ENCODE data around the gene RAB3GAP1.

Gene RAB3GAP1

DNA sequence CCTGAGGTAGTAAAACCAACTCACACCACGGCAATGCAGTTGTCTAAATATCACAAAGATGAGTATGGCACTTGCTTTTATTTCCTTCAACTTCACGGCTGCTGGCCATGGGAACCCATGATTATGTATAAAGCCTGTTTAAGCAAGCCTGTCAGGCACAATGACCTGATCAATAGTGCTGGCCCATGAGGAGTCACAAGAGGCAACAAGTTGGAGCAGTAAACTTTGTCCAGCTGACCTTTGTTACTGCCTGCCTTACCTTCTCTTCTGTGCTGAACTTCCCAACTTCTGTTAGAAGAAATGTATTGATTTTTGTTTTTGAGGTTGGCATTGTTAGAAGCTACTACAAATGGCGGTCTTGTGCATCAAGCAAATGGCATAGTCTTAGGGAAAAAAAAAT is 151.9 kb downstream of the RAB3GAP1 start:
- intact Hi-C loops (cut with micrococcal nuclease), result no loop called here
- no peak overlapping the region for H3K4me3 Mint-ChIP-seq
- H3K9me3 Mint-ChIP-seq, result no peaks in the 10 kb centered on the region
- H3K27ac Mint-ChIP-seq, result no peak overlapping the region
- H3K4me1 Mint-ChIP-seq (ENCODE audit: low read depth), result no peaks in the 10 kb centered on the region
- H3K27me3 Mint-ChIP-seq, result no peaks in the 10 kb centered on the region
- H3K36me3 Mint-ChIP-seq (ENCODE audit: low read depth), result no peaks in the 10 kb centered on the region

DNA sequence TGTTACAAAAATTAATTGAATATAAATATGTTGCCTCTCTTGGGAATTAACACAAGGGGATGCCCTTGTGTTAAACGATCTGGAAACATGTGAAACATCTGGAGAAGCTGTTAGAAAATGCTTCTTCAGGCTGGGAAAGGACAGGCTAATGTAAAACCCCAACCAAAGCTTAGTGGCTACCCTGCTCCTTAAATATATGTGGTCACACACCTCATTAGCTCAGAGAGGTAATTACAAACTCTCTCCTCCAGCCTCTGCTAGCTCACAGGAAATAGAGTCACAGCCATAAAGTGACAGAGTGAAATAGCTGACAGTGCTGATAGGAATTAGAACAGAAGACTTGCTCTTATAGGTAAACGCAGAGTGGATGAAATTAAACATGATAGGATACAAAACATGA is 155.9 kb downstream of the RAB3GAP1 start:
- Mint-ChIP-seq H3K4me3 (no peak overlapping the region), H3K27me3 (no peaks in the 10 kb centered on the region), H3K27ac (no peak overlapping the region), H3K9me3 (no peaks in the 10 kb centered on the region), H3K4me1 (ENCODE audit: low read depth) (no peaks in the 10 kb centered on the region), H3K36me3 (ENCODE audit: low read depth) (no peaks in the 10 kb centered on the region)
- intact Hi-C loops (cut with micrococcal nuclease), result no loop called here

DNA sequence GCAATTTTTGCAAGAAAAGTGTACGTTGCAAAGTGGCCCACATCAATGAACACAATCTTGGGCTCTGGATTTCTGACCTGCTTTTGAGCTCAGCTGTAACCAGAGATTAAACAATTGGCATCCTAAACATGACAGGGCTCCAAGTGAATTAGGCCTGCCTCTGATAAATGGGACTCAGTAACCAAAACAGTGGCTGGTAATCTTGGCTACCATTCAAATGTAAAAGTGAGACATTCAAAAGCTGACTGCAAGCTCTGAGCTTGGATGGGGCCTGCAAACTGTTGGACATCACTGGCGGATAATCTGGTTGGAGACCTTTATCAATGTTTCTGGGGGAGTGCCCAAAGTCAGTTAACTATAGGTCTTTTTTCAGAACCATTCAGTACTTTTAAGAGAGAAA is 160.7 kb downstream of the RAB3GAP1 start:
- Mint-ChIP-seq H3K9me3 (no peaks in the 10 kb centered on the region), H3K4me3 (no peak overlapping the region), H3K36me3 (ENCODE audit: low read depth) (no peaks in the 10 kb centered on the region), H3K4me1 (ENCODE audit: low read depth) (no peaks in the 10 kb centered on the region), H3K27ac (no peak overlapping the region), H3K27me3 (no peaks in the 10 kb centered on the region)
- intact Hi-C loops (cut with micrococcal nuclease), result no loop called here

DNA sequence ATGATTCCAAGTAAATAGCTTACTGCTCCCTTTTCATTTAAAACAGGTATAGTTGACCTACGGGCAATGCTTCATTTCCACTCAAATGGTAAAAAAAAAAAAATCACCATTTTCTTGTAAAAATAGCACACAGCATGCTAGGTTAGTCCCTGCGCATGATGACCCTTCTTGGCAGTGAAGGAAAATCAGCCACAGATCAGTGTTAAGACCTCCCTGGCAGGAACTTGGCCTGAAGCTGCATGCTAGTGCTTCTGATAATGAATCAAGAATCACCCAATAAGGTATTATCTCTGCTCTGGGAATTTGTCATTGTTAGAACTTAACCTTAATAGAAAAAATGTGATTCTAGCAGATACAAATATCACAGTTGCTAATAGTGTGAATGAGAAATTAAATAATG is 166.3 kb downstream of the RAB3GAP1 start:
- Mint-ChIP-seq H3K4me1 (ENCODE audit: low read depth) (no peaks in the 10 kb centered on the region), H3K27me3 (no peaks in the 10 kb centered on the region), H3K36me3 (ENCODE audit: low read depth) (no peaks in the 10 kb centered on the region), H3K27ac (no peak overlapping the region), H3K4me3 (no peak overlapping the region), H3K9me3 (no peaks in the 10 kb centered on the region)
- intact Hi-C loops (cut with micrococcal nuclease), result no loop called here

DNA sequence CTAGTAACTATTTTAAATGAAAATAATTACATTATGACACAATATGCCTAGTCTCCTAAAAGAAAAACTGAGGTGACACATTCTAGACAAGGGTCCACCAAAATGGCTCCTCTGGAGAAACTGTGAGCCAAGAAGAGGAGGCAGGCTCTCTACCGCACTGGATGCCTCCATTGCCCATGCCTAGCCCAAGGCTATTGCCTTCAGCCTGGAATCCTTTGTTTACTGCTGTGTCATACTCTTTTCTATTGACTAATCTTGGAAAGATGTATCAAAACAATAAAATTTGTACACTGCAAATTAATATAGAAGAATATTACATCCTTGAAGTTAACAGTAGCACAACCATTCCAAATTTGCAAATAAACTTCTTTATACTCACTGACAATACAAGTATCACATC is 167.1 kb downstream of the RAB3GAP1 start:
- H3K4me1 Mint-ChIP-seq (ENCODE audit: low read depth), result no peaks in the 10 kb centered on the region
- no peak overlapping the region for H3K4me3 Mint-ChIP-seq
- no peak overlapping the region for H3K27ac Mint-ChIP-seq
- H3K27me3 Mint-ChIP-seq, result no peaks in the 10 kb centered on the region
- H3K36me3 Mint-ChIP-seq (ENCODE audit: low read depth), result no peaks in the 10 kb centered on the region
- intact Hi-C loops (cut with micrococcal nuclease), result no loop called here
- no peaks in the 10 kb centered on the region for H3K9me3 Mint-ChIP-seq

Data from dendritic cell treated with granulocyte-macrophage colony-stimulating factor and Interleukin-4, amounts not matched to agents 40 ng/mL and 50 ng/mL, for 4 days (primary cell).